ENCODE measurements around the gene CMTM4. TPM values are rescaled to one million over a fixed set of nuclear protein-coding genes. Genes with fewer than 3 reads are reported as not detected.
"Not testable (repeated sequence)": the region's sequence is repeated elsewhere in the genome, so short reads cannot be mapped to it uniquely, and the experiment has no call there.

CMTM4 gene
- total and polyA plus RNA-seq, 2 of the 4 experiments (the other 2 are of a cell fraction): 9.0 to 14.5 TPM

DNA sequence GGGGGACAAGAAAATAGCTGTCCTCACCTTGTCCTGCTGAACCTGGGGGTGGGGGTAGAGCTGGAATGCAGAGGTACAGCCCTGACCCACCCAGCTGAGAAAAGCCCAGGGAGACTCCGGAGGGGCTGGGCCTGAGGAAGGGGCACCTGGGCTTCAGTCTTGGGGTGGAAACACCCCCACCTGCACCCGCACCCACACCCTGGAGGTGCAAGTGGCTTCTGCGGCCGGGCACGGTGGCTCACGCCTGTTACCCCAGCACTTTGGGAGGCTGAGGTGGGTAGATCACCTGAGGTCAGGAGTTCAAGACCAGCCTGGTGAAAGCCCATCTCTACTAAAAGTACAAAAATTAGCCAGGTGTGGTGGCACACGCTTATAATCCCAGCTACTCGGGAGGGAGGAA is 84.6 kb downstream of the CMTM4 start:
- in situ Hi-C loops (cut with MboI; ENCODE audit: low sequenced_read_pairs); H2BK5ac ChIP-seq (ENCODE audit: low read depth, low read length, poor library complexity, severe bottlenecking); H3K27ac ChIP-seq (ENCODE audit: insufficient read depth, low read length); H4K91ac ChIP-seq (ENCODE audit: insufficient read depth, low read depth, low read length); H3K4ac ChIP-seq (ENCODE audit: low read depth, low read length); H3K9me3 ChIP-seq (ENCODE audit: control insufficient read depth, insufficient read depth, low read length); ATAC-seq (ENCODE audit: low read depth); DNase-seq; H2BK20ac ChIP-seq (ENCODE audit: low read depth, low read length); H3K14ac ChIP-seq (replicated peaks; ENCODE audit: low read depth, low read length); dilution Hi-C loops (cut with HindIII; ENCODE audit: low sequenced_read_pairs, unreplicated experiment); H3K4me3 ChIP-seq (ENCODE audit: insufficient read depth, low read depth, low read length); H3K4me2 ChIP-seq (ENCODE audit: low read depth, low read length); H2AK5ac ChIP-seq (ENCODE audit: low read depth, low read length); H3K56ac ChIP-seq (ENCODE audit: extremely low read depth, insufficient read depth, low read length); BruUV-seq (replicated peaks); CTCF ChIA-PET; H2AK9ac ChIP-seq (replicated peaks; ENCODE audit: low read depth, low read length, poor library complexity); H2BK120ac ChIP-seq (ENCODE audit: low read depth, low read length); H3K18ac ChIP-seq (ENCODE audit: low read depth, low read length); H4K5ac ChIP-seq (ENCODE audit: low read depth, low read length); H3K27me3 ChIP-seq (ENCODE audit: control insufficient read depth, insufficient read depth, low read length); H3K9ac ChIP-seq (ENCODE audit: low read depth, low read length); H4K8ac ChIP-seq (ENCODE audit: low read depth in 2 of 2, low read length in 2 of 2); H2BK15ac ChIP-seq (ENCODE audit: low read depth, low read length); H2AFZ ChIP-seq (replicated peaks; ENCODE audit: low read length, poor library complexity); intact Hi-C loops (cut with micrococcal nuclease); H3K23ac ChIP-seq (ENCODE audit: low read depth, low read length): not testable (repeated sequence)
- POLR2A ChIA-PET (ENCODE audit: unreplicated experiment): interaction anchor here (0.7 kb wide), 1 partner anchor 8 kb away, joined by 3 read pairs; no protein-coding TSS in a partner anchor
- H4K20me1 ChIP-seq (ENCODE audit: insufficient read depth, low read length): peaks cover 11% of the 10 kb centered on the region
- peaks cover 9 to 36% of the 10 kb centered on the region in 2 experiments for H3K79me1 ChIP-seq (ENCODE audit: low read depth in 1 of 2, low read length in 2 of 2)
- WGBS, 2 experiments (ENCODE audit: extremely low coverage in 2 of 2, insufficient read length in 1 of 2): no CpG with 5 or more reads among the region's 8 CpGs
- peaks cover 15% of the 10 kb centered on the region for H3K9me1 ChIP-seq (ENCODE audit: insufficient read depth, low read length)
- peaks cover 22% of the 10 kb centered on the region for H3K4me1 ChIP-seq (ENCODE audit: control insufficient read depth, insufficient read depth, low read length)
- peaks cover 53% of the 10 kb centered on the region for H3K36me3 ChIP-seq (ENCODE audit: control insufficient read depth, insufficient read depth, low read length)

Measured in IMR-90 (cell line).